OCI-LY1 (cell line): Measurements from ENCODE around the gene DLG5.

Experiments
- CTCF ChIP-seq: fragments of 200-600 bp; sonication (generic), shearing (Covaris generic); IDR thresholded peaks from 2 replicates; pipeline ENCODE4 v1.5.1; 2017; ENCODE audit warnings: mild to moderate bottlenecking, antibody characterized with exemption, low read length, moderate library complexity, mixed read lengths
- EZH2 ChIP-seq: fragments of 200-600 bp; sonication (generic), shearing (Covaris generic); IDR thresholded peaks from 2 replicates; pipeline ENCODE4 v1.8.0; 2017; ENCODE audit warnings: borderline replicate concordance, mixed run types, mild to moderate bottlenecking, antibody characterized with exemption, low read length, moderate library complexity, mixed read lengths

GRCh38 chr10:77925410-77925794 is 1.2 kb downstream of the DLG5 start:
- TF ChIP-seq EZH2 (no peak), CTCF (no peak)
